ENCODE data around the gene KCNC4.

KCNC4 gene

DNA sequence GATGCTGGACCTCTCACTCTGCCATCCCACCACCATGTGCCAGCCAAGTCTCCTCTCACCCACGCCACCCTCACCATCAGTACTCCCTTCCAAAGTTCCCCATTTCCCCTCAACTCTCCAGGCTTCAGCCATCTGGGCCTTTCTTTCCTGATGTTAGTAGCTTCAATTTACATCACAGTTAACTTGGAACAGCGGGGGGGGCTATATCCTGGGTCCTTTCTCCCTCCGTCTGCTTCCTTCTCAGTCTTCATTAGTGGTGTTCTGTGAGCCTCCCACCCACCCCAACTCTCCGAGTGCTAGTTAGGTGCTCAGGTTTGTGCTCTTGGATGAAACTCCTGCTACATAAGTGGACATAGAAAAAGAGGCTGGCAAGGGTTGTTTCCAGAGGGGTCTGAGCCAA lies 31.9 kb downstream of the KCNC4 start:
- DNase-seq: no peak
- in situ Hi-C loops (cut with HindIII; ENCODE audit: low pct_ligation_motif_present, low sequenced_read_pairs): no loop called here
- H3K27ac ChIP-seq: no peak overlapping the region
- H3K27me3 ChIP-seq (replicated peaks): peaks cover 5% of the 10 kb centered on the region
- no peak overlapping the region for H3K4me3 ChIP-seq (ENCODE audit: low read depth, low read length)
- TF ChIP-seq, protein P1, sequence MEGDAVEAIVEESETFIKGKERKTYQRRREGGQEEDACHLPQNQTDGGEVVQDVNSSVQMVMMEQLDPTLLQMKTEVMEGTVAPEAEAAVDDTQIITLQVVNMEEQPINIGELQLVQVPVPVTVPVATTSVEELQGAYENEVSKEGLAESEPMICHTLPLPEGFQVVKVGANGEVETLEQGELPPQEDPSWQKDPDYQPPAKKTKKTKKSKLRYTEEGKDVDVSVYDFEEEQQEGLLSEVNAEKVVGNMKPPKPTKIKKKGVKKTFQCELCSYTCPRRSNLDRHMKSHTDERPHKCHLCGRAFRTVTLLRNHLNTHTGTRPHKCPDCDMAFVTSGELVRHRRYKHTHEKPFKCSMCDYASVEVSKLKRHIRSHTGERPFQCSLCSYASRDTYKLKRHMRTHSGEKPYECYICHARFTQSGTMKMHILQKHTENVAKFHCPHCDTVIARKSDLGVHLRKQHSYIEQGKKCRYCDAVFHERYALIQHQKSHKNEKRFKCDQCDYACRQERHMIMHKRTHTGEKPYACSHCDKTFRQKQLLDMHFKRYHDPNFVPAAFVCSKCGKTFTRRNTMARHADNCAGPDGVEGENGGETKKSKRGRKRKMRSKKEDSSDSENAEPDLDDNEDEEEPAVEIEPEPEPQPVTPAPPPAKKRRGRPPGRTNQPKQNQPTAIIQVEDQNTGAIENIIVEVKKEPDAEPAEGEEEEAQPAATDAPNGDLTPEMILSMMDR (IDR thresholded peaks at IDR 0.05; ENCODE audit: low read depth, low read length, missing control alignments): no peak
- H3K36me3 ChIP-seq (replicated peaks): no peaks in the 10 kb centered on the region

GRCh38 chr1:110242731-110243130 lies 32.6 kb downstream of the KCNC4 start:
- DNase-seq: no peak
- no peaks in the 10 kb centered on the region for H3K36me3 ChIP-seq (replicated peaks)
- no peak overlapping the region for H3K4me3 ChIP-seq (ENCODE audit: low read depth, low read length)
- peaks cover 5% of the 10 kb centered on the region for H3K27me3 ChIP-seq (replicated peaks)
- TF ChIP-seq, protein P1 (IDR thresholded peaks at IDR 0.05; ENCODE audit: low read depth, low read length, missing control alignments): no peak
- H3K27ac ChIP-seq: no peak overlapping the region
- in situ Hi-C loops (cut with HindIII; ENCODE audit: low pct_ligation_motif_present, low sequenced_read_pairs): no loop called here

- Histone ChIP-seq H3K27me3 (replicated peaks) (peaks cover 5% of the 10 kb centered on the region), H3K36me3 (replicated peaks) (no peaks in the 10 kb centered on the region), H3K27ac (no peak overlapping the region), H3K4me3 (ENCODE audit: low read depth, low read length) (no peak overlapping the region)
- TF ChIP-seq, protein P1 (IDR thresholded peaks at IDR 0.05; ENCODE audit: low read depth, low read length, missing control alignments): no peak
- in situ Hi-C loops (cut with HindIII; ENCODE audit: low pct_ligation_motif_present, low sequenced_read_pairs): no loop called here
- DNase-seq: no peak
Observed at GRCh38 chr1:110243146-110243545, 33.0 kb downstream of the KCNC4 start.

GRCh38 chr1:110243574-110243973 lies 33.5 kb downstream of the KCNC4 start:
- H3K27me3 ChIP-seq (replicated peaks): peaks cover 5% of the 10 kb centered on the region
- in situ Hi-C loops (cut with HindIII; ENCODE audit: low pct_ligation_motif_present, low sequenced_read_pairs): no loop called here
- no peak for DNase-seq

GRCh38 chr1:110245876-110246620 lies 35.9 kb downstream of the KCNC4 start:
- Histone ChIP-seq H3K27me3 (replicated peaks) (peaks cover 5% of the 10 kb centered on the region), H3K4me3 (ENCODE audit: low read depth, low read length) (no peak overlapping the region), H3K27ac (no peak overlapping the region), H3K36me3 (replicated peaks) (no peaks in the 10 kb centered on the region)
- DNase-seq: no peak
- in situ Hi-C loops (cut with HindIII; ENCODE audit: low pct_ligation_motif_present, low sequenced_read_pairs): no loop called here
- TF ChIP-seq, protein P1 (IDR thresholded peaks at IDR 0.05; ENCODE audit: low read depth, low read length, missing control alignments): no peak

More at GRCh38 chr1:110243574-110243973, 33.5 kb downstream of the KCNC4 start:
- H3K27ac ChIP-seq: no peak overlapping the region
- H3K36me3 ChIP-seq (replicated peaks): no peaks in the 10 kb centered on the region
- H3K4me3 ChIP-seq (ENCODE audit: low read depth, low read length): no peak overlapping the region
- TF ChIP-seq, protein P1 (IDR thresholded peaks at IDR 0.05; ENCODE audit: low read depth, low read length, missing control alignments): no peak

DNA sequence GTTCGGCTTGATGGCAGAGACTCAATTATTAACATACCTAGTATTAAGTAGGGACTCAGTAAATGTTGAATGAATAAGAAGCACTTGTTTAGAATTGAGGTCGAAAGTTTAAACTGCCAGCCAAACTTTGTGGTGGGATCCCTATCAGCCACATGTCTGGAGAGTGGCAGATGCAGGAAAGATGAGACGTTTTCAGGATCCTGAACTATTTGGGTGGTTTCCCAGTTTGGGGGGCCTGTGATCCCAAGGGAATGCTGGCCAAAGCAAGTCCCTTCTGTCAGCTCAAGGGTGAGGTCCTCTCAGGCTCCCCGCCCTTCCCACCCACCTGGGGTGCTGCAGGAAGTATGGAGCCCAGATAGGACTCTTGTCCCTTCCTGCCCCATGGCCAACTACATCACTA lies 38.6 kb downstream of the KCNC4 start:
- no peaks in the 10 kb centered on the region for H3K36me3 ChIP-seq (replicated peaks)
- H3K27me3 ChIP-seq (replicated peaks): peaks cover 2% of the 10 kb centered on the region
- TF ChIP-seq, protein P1 (IDR thresholded peaks at IDR 0.05; ENCODE audit: low read depth, low read length, missing control alignments): no peak
- DNase-seq: no peak
- in situ Hi-C loops (cut with HindIII; ENCODE audit: low pct_ligation_motif_present, low sequenced_read_pairs): no loop called here
- no peak overlapping the region for H3K4me3 ChIP-seq (ENCODE audit: low read depth, low read length)
- H3K27ac ChIP-seq: no peak overlapping the region

All from brain microvascular endothelial cell (primary cell).